Measurements from ENCODE around the gene MOGAT1. TPM values are rescaled to one million over a fixed set of nuclear protein-coding genes. Genes with fewer than 3 reads are reported as not detected.

MOGAT1 gene
- total and polyA plus RNA-seq, 2 of the 8 experiments (the other 6 are each of a cell fraction or from before 2014, with no cell fraction given), result 0.11 to 0.67 TPM

GRCh38 chr2:222703886-222704285, 32.4 kb downstream of the MOGAT1 start (continued):
- TF ChIP-seq, protein P1, sequence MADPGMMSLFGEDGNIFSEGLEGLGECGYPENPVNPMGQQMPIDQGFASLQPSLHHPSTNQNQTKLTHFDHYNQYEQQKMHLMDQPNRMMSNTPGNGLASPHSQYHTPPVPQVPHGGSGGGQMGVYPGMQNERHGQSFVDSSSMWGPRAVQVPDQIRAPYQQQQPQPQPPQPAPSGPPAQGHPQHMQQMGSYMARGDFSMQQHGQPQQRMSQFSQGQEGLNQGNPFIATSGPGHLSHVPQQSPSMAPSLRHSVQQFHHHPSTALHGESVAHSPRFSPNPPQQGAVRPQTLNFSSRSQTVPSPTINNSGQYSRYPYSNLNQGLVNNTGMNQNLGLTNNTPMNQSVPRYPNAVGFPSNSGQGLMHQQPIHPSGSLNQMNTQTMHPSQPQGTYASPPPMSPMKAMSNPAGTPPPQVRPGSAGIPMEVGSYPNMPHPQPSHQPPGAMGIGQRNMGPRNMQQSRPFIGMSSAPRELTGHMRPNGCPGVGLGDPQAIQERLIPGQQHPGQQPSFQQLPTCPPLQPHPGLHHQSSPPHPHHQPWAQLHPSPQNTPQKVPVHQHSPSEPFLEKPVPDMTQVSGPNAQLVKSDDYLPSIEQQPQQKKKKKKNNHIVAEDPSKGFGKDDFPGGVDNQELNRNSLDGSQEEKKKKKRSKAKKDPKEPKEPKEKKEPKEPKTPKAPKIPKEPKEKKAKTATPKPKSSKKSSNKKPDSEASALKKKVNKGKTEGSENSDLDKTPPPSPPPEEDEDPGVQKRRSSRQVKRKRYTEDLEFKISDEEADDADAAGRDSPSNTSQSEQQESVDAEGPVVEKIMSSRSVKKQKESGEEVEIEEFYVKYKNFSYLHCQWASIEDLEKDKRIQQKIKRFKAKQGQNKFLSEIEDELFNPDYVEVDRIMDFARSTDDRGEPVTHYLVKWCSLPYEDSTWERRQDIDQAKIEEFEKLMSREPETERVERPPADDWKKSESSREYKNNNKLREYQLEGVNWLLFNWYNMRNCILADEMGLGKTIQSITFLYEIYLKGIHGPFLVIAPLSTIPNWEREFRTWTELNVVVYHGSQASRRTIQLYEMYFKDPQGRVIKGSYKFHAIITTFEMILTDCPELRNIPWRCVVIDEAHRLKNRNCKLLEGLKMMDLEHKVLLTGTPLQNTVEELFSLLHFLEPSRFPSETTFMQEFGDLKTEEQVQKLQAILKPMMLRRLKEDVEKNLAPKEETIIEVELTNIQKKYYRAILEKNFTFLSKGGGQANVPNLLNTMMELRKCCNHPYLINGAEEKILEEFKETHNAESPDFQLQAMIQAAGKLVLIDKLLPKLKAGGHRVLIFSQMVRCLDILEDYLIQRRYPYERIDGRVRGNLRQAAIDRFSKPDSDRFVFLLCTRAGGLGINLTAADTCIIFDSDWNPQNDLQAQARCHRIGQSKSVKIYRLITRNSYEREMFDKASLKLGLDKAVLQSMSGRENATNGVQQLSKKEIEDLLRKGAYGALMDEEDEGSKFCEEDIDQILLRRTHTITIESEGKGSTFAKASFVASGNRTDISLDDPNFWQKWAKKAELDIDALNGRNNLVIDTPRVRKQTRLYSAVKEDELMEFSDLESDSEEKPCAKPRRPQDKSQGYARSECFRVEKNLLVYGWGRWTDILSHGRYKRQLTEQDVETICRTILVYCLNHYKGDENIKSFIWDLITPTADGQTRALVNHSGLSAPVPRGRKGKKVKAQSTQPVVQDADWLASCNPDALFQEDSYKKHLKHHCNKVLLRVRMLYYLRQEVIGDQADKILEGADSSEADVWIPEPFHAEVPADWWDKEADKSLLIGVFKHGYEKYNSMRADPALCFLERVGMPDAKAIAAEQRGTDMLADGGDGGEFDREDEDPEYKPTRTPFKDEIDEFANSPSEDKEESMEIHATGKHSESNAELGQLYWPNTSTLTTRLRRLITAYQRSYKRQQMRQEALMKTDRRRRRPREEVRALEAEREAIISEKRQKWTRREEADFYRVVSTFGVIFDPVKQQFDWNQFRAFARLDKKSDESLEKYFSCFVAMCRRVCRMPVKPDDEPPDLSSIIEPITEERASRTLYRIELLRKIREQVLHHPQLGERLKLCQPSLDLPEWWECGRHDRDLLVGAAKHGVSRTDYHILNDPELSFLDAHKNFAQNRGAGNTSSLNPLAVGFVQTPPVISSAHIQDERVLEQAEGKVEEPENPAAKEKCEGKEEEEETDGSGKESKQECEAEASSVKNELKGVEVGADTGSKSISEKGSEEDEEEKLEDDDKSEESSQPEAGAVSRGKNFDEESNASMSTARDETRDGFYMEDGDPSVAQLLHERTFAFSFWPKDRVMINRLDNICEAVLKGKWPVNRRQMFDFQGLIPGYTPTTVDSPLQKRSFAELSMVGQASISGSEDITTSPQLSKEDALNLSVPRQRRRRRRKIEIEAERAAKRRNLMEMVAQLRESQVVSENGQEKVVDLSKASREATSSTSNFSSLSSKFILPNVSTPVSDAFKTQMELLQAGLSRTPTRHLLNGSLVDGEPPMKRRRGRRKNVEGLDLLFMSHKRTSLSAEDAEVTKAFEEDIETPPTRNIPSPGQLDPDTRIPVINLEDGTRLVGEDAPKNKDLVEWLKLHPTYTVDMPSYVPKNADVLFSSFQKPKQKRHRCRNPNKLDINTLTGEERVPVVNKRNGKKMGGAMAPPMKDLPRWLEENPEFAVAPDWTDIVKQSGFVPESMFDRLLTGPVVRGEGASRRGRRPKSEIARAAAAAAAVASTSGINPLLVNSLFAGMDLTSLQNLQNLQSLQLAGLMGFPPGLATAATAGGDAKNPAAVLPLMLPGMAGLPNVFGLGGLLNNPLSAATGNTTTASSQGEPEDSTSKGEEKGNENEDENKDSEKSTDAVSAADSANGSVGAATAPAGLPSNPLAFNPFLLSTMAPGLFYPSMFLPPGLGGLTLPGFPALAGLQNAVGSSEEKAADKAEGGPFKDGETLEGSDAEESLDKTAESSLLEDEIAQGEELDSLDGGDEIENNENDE (IDR thresholded peaks at IDR 0.05; ENCODE audit: insufficient replicate concordance, low read length), result no peak
- TF ChIP-seq KDM5A (IDR thresholded peaks at IDR 0.05; ENCODE audit: low read length) (no peak), SIN3A (conservative IDR thresholded peaks at IDR 0.05 in 1 of 2, IDR thresholded peaks at IDR 0.05 in 1 of 2; ENCODE audit: low read depth in 1 of 2, low read length in 2 of 2) (no peak), KDM1A (IDR thresholded peaks at IDR 0.05; ENCODE audit: borderline replicate concordance, low read length) (no peak), TEAD4 (IDR thresholded peaks at IDR 0.05; ENCODE audit: low read depth, low read length) (no peak), CHD1 (IDR thresholded peaks at IDR 0.05; ENCODE audit: low read depth, low read length) (no peak)
- TF ChIP-seq, protein P2, sequence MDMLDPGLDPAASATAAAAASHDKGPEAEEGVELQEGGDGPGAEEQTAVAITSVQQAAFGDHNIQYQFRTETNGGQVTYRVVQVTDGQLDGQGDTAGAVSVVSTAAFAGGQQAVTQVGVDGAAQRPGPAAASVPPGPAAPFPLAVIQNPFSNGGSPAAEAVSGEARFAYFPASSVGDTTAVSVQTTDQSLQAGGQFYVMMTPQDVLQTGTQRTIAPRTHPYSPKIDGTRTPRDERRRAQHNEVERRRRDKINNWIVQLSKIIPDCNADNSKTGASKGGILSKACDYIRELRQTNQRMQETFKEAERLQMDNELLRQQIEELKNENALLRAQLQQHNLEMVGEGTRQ (IDR thresholded peaks at IDR 0.05; ENCODE audit: low read length), result no peak
